A673 (cell line): Measurements from ENCODE around the gene TLE3. TPM values are rescaled to one million over a fixed set of nuclear protein-coding genes. Genes with fewer than 3 reads are reported as not detected.

Experiments used
- BruUV-seq: library from RNA; stranded (reverse); fragments of 400-500 nt; replicated peaks from 2 replicates; lab custom pipeline; 2021; lab: Mats Ljungman, UMichigan
- CTCF ChIA-PET: fragments of 300-600 bp; sonication (Branson Sonifier 250); formaldehyde crosslinking; loops from one replicate; lab custom pipeline; 2022; ENCODE audit warnings: antibody characterized with exemption; lab: Charles Lee
- POLR2A ChIA-PET: fragments of 300-600 bp; sonication (Branson Sonifier 250); formaldehyde crosslinking; loops from one replicate; lab custom pipeline; 2022; ENCODE audit warnings: antibody characterized with exemption; ENCODE audit not compliant: low non-redundant PET; lab: Charles Lee
- DNase-seq: peaks from one replicate; pipeline ENCODE4 v3.0.0-alpha.2; 2015; ENCODE audit warnings: low spot score
- H3K27ac ChIP-seq: fragments of 200-600 bp; sonication (generic); 2 replicates; pipeline ENCODE4 v1.5.1; 2016; ENCODE audit warnings: mixed run types, low read depth, mild to moderate bottlenecking, mixed read lengths, antibody characterized with exemption, low read length; ENCODE audit not compliant: poor library complexity, severe bottlenecking
- H3K27me3 ChIP-seq: fragments of 200-600 bp; sonication (generic); replicated peaks from 2 replicates; pipeline ENCODE4 v1.6.1; 2017; ENCODE audit warnings: mixed run types, low read depth, mild to moderate bottlenecking, mixed read lengths, antibody characterized with exemption, low read length; ENCODE audit not compliant: insufficient read depth, poor library complexity
- H3K36me3 ChIP-seq: fragments of 200-600 bp; sonication (generic); 2 replicates; pipeline ENCODE4 v1.6.1; 2016; ENCODE audit warnings: mixed run types, mild to moderate bottlenecking, mixed read lengths, antibody characterized with exemption, low read length; ENCODE audit not compliant: insufficient read depth, poor library complexity, severe bottlenecking
- H3K4me1 ChIP-seq: fragments of 200-600 bp; sonication (generic); 2 replicates; pipeline ENCODE4 v1.6.1; 2017; ENCODE audit warnings: mixed run types, mild to moderate bottlenecking, mixed read lengths, antibody characterized with exemption, low read length; ENCODE audit not compliant: insufficient read depth, poor library complexity, severe bottlenecking
- H3K4me3 ChIP-seq: fragments of 200-600 bp; sonication (generic); 2 replicates; pipeline ENCODE4 v1.5.1; 2016; ENCODE audit warnings: low read depth, mixed run types, mild to moderate bottlenecking, mixed read lengths, low read length; ENCODE audit not compliant: poor library complexity, severe bottlenecking
- H3K9me3 ChIP-seq: fragments of 200-600 bp; sonication (generic); 2 replicates; pipeline ENCODE4 v1.6.1; 2016; ENCODE audit warnings: mixed run types, low read depth, mild to moderate bottlenecking, mixed read lengths, antibody characterized with exemption, low read length; ENCODE audit not compliant: poor library complexity, severe bottlenecking
- EZH2 ChIP-seq: fragments of 200-600 bp; sonication (generic); IDR thresholded peaks from 2 replicates; pipeline ENCODE4 v1.6.1; 2017; ENCODE audit warnings: borderline replicate concordance, low read depth, mild to moderate bottlenecking, mixed read lengths, antibody characterized with exemption, low read length; ENCODE audit not compliant: poor library complexity, severe bottlenecking
- intact Hi-C: fragments of 100-400 bp; cut with micrococcal nuclease; formaldehyde crosslinking; loops from one replicate; pipeline ENCODE4 v1.10.0; 2022; ENCODE audit not compliant: unreplicated experiment
- total RNA-seq: library from RNA; stranded (reverse); gene quantifications from 2 replicates; pipeline ENCODE4 v1.2.3, GENCODE V29; 2021
- TF ChIP-seq, protein P1 (sequence below): fragments of 300-800, 200-600 bp; sonication (generic); conservative IDR thresholded peaks from 2 replicates; pipeline ENCODE4 v1.5.1; 2017; ENCODE audit warnings: low read depth, mild to moderate bottlenecking, antibody characterized with exemption, low read length, moderate library complexity, mixed read lengths

The TLE3 gene
- total RNA-seq, 1 experiment from 2014 or later, result 90.4 TPM

DNA sequence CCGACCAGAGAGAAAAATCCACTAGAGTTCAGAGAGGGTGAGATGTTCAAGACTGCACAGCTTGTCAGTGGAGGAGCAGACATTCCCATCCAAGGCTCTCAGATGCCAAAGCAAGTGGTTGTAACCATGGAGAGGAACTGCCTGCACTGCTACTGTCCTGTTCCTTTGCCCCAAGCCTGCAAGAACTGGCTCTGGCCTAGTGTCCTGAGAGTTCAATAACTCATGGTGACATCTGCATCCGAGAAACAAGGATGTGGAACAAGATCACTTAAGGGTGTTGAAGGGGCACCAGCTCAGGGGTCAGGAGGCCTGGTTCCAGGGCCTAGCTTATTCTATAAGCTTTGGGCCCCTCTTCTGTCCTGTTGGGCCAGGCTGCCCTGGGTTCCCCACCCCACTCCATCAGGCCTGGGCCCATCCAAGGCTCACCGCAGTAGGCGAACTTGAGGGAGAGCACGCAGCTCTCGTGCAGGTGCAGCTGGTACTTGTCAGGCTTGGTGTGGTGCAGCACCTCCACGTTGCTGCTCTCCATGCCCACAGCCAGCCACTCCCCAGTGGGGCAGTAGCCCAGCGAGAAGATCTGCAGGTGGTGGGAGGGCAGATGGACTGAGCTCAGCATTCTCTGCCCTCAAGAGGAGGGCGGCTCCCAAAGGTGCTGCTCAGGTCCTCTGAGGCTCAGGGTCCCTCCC, 45.6 kb downstream of the TLE3 start:
- TF ChIP-seq EZH2, result no peak
- TF ChIP-seq, protein P1, sequence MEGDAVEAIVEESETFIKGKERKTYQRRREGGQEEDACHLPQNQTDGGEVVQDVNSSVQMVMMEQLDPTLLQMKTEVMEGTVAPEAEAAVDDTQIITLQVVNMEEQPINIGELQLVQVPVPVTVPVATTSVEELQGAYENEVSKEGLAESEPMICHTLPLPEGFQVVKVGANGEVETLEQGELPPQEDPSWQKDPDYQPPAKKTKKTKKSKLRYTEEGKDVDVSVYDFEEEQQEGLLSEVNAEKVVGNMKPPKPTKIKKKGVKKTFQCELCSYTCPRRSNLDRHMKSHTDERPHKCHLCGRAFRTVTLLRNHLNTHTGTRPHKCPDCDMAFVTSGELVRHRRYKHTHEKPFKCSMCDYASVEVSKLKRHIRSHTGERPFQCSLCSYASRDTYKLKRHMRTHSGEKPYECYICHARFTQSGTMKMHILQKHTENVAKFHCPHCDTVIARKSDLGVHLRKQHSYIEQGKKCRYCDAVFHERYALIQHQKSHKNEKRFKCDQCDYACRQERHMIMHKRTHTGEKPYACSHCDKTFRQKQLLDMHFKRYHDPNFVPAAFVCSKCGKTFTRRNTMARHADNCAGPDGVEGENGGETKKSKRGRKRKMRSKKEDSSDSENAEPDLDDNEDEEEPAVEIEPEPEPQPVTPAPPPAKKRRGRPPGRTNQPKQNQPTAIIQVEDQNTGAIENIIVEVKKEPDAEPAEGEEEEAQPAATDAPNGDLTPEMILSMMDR, result no peak
- Histone ChIP-seq H3K9me3 (no peaks in the 10 kb centered on the region), H3K36me3 (peaks cover 85% of the 10 kb centered on the region), H3K27me3 (no peaks in the 10 kb centered on the region), H3K4me1 (no peaks in the 10 kb centered on the region), H3K27ac (no peak overlapping the region), H3K4me3 (no peak overlapping the region)
- no TSS peak for BruUV-seq
- intact Hi-C loops, result no loop called here
- POLR2A ChIA-PET, result no interaction called here
- no peak for DNase-seq
- CTCF ChIA-PET, result no interaction called here

DNA sequence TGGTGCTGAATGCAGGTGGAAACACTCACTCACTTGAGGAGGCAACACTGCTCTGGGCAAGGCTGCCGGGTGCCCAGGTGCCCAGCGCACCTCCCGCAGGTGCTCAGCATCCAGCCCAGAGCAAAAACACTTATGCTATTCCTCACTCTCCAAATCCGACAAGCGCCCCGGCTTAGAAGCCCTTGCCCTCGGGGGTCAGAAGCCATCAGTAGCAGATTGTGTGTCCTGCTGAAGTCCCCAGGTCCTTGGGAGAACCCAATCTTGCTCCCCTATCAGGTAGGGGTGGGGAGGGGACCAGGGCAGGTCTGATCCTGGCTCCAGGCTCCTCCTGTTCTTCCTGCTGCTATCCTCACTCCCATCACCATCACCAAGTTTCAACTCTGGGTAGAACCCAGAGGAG, 46.7 kb downstream of the TLE3 start:
- no peak overlapping the region for H3K27ac ChIP-seq
- TF ChIP-seq EZH2, result no peak
- TF ChIP-seq, protein P1, result no peak
- H3K4me1 ChIP-seq, result no peaks in the 10 kb centered on the region
- peaks cover 74% of the 10 kb centered on the region for H3K36me3 ChIP-seq
- DNase-seq, result no peak
- BruUV-seq, result no TSS peak
- ChIA-PET POLR2A (no interaction called here), CTCF (no interaction called here)
- intact Hi-C loops, result no loop called here
- H3K27me3 ChIP-seq, result no peaks in the 10 kb centered on the region
- no peaks in the 10 kb centered on the region for H3K9me3 ChIP-seq
- no peak overlapping the region for H3K4me3 ChIP-seq

DNA sequence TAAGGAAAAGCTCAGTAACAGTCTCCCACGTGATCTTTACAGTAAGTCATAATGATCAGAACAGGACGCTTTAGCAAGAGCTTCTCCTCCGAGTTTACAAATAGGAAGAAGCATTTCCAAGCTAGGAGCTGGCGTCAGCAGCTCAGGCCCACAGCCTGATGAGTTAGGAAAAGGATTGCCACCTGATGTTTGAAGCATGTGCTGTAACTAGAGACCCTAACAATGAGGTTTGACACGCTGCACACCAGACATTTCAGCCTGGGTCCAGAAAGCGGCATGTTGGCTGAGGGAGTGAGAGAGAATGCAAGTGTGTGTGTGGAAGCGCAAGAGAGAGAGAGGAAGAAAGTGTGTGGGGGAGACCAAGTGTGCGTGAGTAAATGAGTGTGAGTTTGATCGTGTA, 47.3 kb downstream of the TLE3 start:
- DNase-seq, result no peak
- Histone ChIP-seq H3K27me3 (no peaks in the 10 kb centered on the region), H3K27ac (no peak overlapping the region), H3K4me3 (no peak overlapping the region), H3K4me1 (no peaks in the 10 kb centered on the region), H3K36me3 (peaks cover 69% of the 10 kb centered on the region), H3K9me3 (no peaks in the 10 kb centered on the region)
- ChIA-PET CTCF (no interaction called here), POLR2A (no interaction called here)
- BruUV-seq, result no TSS peak
- TF ChIP-seq, protein P1, result no peak
- TF ChIP-seq EZH2, result no peak
- intact Hi-C loops, result no loop called here
